Measurements from ENCODE around the gene TMEM18.

GRCh38 chr2:694906-695510 is 17.8 kb upstream of the TMEM18 start:
- TF ChIP-seq, protein P1, sequence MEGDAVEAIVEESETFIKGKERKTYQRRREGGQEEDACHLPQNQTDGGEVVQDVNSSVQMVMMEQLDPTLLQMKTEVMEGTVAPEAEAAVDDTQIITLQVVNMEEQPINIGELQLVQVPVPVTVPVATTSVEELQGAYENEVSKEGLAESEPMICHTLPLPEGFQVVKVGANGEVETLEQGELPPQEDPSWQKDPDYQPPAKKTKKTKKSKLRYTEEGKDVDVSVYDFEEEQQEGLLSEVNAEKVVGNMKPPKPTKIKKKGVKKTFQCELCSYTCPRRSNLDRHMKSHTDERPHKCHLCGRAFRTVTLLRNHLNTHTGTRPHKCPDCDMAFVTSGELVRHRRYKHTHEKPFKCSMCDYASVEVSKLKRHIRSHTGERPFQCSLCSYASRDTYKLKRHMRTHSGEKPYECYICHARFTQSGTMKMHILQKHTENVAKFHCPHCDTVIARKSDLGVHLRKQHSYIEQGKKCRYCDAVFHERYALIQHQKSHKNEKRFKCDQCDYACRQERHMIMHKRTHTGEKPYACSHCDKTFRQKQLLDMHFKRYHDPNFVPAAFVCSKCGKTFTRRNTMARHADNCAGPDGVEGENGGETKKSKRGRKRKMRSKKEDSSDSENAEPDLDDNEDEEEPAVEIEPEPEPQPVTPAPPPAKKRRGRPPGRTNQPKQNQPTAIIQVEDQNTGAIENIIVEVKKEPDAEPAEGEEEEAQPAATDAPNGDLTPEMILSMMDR (IDR thresholded peaks at IDR 0.05; ENCODE audit: poor library complexity, severe bottlenecking), result no peak
- TF ChIP-seq EP300 (conservative IDR thresholded peaks at IDR 0.05; ENCODE audit: poor library complexity, severe bottlenecking), result no peak

Measured in neural cell (in vitro differentiated cells).